ENCODE data around the gene SLC12A7. TPM values are rescaled to one million over a fixed set of nuclear protein-coding genes. Genes with fewer than 3 reads are reported as not detected.
"Not testable (repeated sequence)": the region's sequence is repeated elsewhere in the genome, so short reads cannot be mapped to it uniquely, and the experiment has no call there.

The SLC12A7 gene
- total RNA-seq, 6 experiments from 2014 or later = 0.07 to 0.09 (median 0.09) TPM; not detected in 3

DNA sequence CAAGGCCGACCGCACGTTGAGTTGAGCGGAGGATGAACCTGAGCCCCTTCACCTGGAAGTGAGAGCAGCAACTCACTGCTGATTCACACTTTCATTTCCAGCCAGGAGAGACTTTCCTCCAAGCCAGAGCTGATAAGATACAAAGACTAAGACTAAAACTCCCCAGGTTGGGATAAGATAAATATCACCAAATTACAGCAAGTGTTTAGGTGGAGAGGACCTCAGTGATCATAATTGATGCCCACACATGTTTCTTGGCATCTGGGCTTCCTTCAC, 109.7 kb downstream of the SLC12A7 start:
- no peaks in the 10 kb centered on the region for H3K36me3 Mint-ChIP-seq (ENCODE audit: low read depth)
- H3K4me3 Mint-ChIP-seq = no peak overlapping the region
- TF ChIP-seq CTCF (IDR thresholded peaks at IDR 0.05) = no peak
- no peak overlapping the region for H3K27ac Mint-ChIP-seq
- H3K27me3 Mint-ChIP-seq (ENCODE audit: insufficient read depth) = peaks cover 51% of the 10 kb centered on the region
- H3K9me3 Mint-ChIP-seq = no peaks in the 10 kb centered on the region
- DNase-seq = no peak
- peaks cover 2% of the 10 kb centered on the region; the same call in 1 of the 2 replicates for H3K4me1 Mint-ChIP-seq (ENCODE audit: low read depth)

GRCh38 chr5:1001406-1002270, 110.2 kb downstream of the SLC12A7 start:
- H3K27me3 Mint-ChIP-seq (ENCODE audit: insufficient read depth) = peaks cover 52% of the 10 kb centered on the region
- no peak for DNase-seq
- H3K4me1 Mint-ChIP-seq (ENCODE audit: low read depth) = peaks cover 7% of the 10 kb centered on the region; the same call in 1 of the 2 replicates
- no peak overlapping the region for H3K4me3 Mint-ChIP-seq
- TF ChIP-seq CTCF (IDR thresholded peaks at IDR 0.05) = no peak
- H3K27ac Mint-ChIP-seq = no peak overlapping the region
- H3K36me3 Mint-ChIP-seq (ENCODE audit: low read depth) = no peaks in the 10 kb centered on the region
- H3K9me3 Mint-ChIP-seq = no peaks in the 10 kb centered on the region

- H3K4me3 Mint-ChIP-seq; H3K36me3 Mint-ChIP-seq (ENCODE audit: low read depth); DNase-seq; H3K4me1 Mint-ChIP-seq (ENCODE audit: low read depth); H3K9me3 Mint-ChIP-seq; H3K27ac Mint-ChIP-seq: not testable (repeated sequence)
- H3K27me3 Mint-ChIP-seq (ENCODE audit: insufficient read depth) = peaks cover 46% of the 10 kb centered on the region
These were observed 111.0 kb downstream of the SLC12A7 start for GRCh38 chr5:1000831-1001230.

Small RNA genes within 50 kb of the gene (microRNA-seq; reads per million reads assigned to microRNA genes)
- not detected for gene MIR4635

Other genes starting within 250 kb of the SLC12A7 start
- 10 to 100 TPM; 28.0 to 31.5 (median 31.0) TPM for gene BRD9, start 219.3 kb downstream of the SLC12A7 start, total RNA-seq (2021; fragmentation: NEBNext Ultra II Directional; extraction: Animal tissue kit (Norgen Biotek cat#: 25700))
- gene TRIP13, start 219.2 kb downstream of the SLC12A7 start, total RNA-seq (2021; fragmentation: NEBNext Ultra II Directional; extraction: Animal tissue kit (Norgen Biotek cat#: 25700)) = 10 to 100 TPM; 16.5 to 40.4 (median 35.8) TPM
- not detected for gene NKD2, start 103.3 kb downstream of the SLC12A7 start, total RNA-seq (2021; fragmentation: NEBNext Ultra II Directional; extraction: Animal tissue kit (Norgen Biotek cat#: 25700))
- gene SLC6A19, start 89.5 kb upstream of the SLC12A7 start, total RNA-seq (2021; fragmentation: NEBNext Ultra II Directional; extraction: Animal tissue kit (Norgen Biotek cat#: 25700)) = not detected
- not detected for gene SLC6A18, start 113.3 kb upstream of the SLC12A7 start, total RNA-seq (2021; fragmentation: NEBNext Ultra II Directional; extraction: Animal tissue kit (Norgen Biotek cat#: 25700))
- 1,000 to 10,000 TPM; 2,350 to 4,507 (median 3,883) TPM for gene TERT, start 183.0 kb upstream of the SLC12A7 start, total RNA-seq (2021; fragmentation: NEBNext Ultra II Directional; extraction: Animal tissue kit (Norgen Biotek cat#: 25700))
- gene CLPTM1L, start 233.0 kb upstream of the SLC12A7 start, total RNA-seq (2021; fragmentation: NEBNext Ultra II Directional; extraction: Animal tissue kit (Norgen Biotek cat#: 25700)) = 100 to 1,000 TPM; 119 to 164 (median 143) TPM

Measured in HFFc6 (cell line).